OCI-LY7 (cell line): Measurements from ENCODE around the gene HIF1A.
"Not testable (repeated sequence)": the region's sequence is repeated elsewhere in the genome, so short reads cannot be mapped to it uniquely, and the experiment has no call there.

Source experiments
- EZH2phosphoT487 ChIP-seq: fragments of 200-600 bp; sonication (generic); IDR thresholded peaks from 2 replicates; pipeline ENCODE4 v1.6.1; 2018; ENCODE audit warnings: low read depth, borderline replicate concordance, mild to moderate bottlenecking, mixed run types, antibody characterized with exemption, low read length, moderate library complexity, mixed read lengths
- TF ChIP-seq, protein P1 (sequence below): fragments of 200-600 bp; sonication (generic); conservative IDR thresholded peaks from 2 replicates; pipeline ENCODE4 v1.5.1; 2014; ENCODE audit warnings: mild to moderate bottlenecking, antibody characterized with exemption, low read length, moderate library complexity, mixed read lengths

DNA sequence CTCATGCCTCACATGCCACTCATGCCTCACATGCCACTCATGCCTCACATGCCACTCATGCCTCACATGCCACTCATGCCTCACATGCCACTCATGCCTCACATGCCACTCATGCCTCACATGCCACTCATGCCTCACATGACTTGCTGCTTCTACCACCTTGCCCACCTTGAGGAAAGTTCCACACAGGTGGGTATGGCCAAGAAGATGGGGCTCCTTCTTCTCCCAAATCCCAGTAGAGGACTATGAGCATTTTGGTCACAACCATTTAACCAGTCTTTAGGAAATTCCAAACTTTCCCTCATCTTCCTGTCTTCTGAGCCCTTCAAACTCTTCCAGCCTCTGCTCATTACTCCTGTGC is 60.0 kb downstream of the HIF1A start:
- TF ChIP-seq, protein P1, sequence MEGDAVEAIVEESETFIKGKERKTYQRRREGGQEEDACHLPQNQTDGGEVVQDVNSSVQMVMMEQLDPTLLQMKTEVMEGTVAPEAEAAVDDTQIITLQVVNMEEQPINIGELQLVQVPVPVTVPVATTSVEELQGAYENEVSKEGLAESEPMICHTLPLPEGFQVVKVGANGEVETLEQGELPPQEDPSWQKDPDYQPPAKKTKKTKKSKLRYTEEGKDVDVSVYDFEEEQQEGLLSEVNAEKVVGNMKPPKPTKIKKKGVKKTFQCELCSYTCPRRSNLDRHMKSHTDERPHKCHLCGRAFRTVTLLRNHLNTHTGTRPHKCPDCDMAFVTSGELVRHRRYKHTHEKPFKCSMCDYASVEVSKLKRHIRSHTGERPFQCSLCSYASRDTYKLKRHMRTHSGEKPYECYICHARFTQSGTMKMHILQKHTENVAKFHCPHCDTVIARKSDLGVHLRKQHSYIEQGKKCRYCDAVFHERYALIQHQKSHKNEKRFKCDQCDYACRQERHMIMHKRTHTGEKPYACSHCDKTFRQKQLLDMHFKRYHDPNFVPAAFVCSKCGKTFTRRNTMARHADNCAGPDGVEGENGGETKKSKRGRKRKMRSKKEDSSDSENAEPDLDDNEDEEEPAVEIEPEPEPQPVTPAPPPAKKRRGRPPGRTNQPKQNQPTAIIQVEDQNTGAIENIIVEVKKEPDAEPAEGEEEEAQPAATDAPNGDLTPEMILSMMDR: not testable (repeated sequence)
- TF ChIP-seq EZH2phosphoT487: not testable (repeated sequence)
